HG03342 (cell line): Measurements from ENCODE around the gene CPA5.
"Not testable (repeated sequence)": the region's sequence is repeated elsewhere in the genome, so short reads cannot be mapped to it uniquely, and the experiment has no call there.

ENCODE experiments used
- ATAC-seq: cut with Tn5 transposase; IDR thresholded peaks from one replicate; pipeline ENCODE4 v1.9.1; 2021; ENCODE audit warnings: mild to moderate bottlenecking, moderate library complexity; ENCODE audit not compliant: unreplicated experiment

The CPA5 gene

DNA sequence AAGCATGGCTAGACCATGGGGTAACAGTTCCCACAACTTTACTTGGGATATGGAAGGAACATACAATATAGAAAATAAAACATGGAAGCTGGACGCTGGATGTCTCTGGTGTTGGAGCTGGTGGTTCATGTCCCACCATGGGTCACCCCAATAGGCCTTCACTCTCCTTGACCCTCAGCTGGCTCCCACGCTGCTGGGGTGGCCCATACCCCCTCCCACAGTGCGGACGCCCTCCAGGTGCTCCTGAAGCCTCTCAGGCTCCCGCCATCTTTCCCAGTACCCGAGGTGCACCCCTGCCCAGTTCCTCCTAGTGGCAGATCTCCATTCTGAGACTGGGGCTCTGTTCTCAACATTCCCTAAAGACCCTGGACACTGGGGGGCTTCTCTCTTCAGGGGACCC lies 29.9 kb downstream of the CPA5 start:
- no peak for ATAC-seq

DNA sequence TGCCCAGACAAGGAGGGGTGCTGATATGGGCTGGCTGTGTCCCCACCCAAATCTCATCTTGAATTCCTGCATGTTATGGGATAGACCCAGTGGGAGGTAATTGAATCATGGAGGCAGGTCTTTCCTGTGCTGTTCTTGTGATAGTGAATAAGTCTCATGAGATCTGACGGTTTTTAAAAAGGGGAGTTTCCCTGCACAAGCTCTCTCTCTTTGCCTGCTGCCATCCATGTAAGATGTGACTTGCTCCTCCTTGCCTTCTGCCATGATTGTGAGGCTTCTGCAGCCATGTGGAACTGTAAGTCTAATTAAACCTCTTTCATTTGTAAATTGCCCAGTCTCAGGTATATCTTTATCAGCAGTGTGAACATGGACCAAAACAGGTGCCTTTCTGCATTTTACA lies 31.8 kb downstream of the CPA5 start:
- ATAC-seq: not testable (repeated sequence)

DNA sequence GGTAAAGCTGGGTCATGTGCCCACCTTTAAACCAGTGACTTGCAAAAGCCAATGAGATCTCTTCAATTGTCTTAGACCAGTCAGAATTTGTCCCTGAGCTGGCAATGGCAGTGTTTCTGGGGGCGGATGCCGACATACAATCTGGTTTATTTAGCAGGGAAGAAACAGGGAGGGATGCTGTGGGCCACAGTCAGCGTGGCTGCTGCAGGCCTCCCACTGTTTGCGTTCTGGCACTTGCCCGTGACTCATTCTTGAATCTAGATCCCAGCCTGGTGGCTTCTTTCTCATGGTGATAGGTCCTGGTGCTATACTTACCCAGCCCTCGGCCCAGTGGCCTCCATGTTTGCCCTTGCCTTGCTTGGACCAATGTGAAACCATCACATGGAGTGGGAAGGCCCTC lies 32.6 kb downstream of the CPA5 start:
- no peak for ATAC-seq

- no peak for ATAC-seq
Measured at GRCh38 chr7:130379019-130379418, 34.4 kb downstream of the CPA5 start.

GRCh38 chr7:130379532-130379920 lies 34.9 kb downstream of the CPA5 start:
- ATAC-seq: no peak

GRCh38 chr7:130379921-130380860 lies 35.6 kb downstream of the CPA5 start, which contains the start of gene CPA1:
Gene CPA1 (plus strand): TSS chr7:130380494. CDS start chr7:130380521, 27 bp downstream.
- ATAC-seq: no peak

DNA sequence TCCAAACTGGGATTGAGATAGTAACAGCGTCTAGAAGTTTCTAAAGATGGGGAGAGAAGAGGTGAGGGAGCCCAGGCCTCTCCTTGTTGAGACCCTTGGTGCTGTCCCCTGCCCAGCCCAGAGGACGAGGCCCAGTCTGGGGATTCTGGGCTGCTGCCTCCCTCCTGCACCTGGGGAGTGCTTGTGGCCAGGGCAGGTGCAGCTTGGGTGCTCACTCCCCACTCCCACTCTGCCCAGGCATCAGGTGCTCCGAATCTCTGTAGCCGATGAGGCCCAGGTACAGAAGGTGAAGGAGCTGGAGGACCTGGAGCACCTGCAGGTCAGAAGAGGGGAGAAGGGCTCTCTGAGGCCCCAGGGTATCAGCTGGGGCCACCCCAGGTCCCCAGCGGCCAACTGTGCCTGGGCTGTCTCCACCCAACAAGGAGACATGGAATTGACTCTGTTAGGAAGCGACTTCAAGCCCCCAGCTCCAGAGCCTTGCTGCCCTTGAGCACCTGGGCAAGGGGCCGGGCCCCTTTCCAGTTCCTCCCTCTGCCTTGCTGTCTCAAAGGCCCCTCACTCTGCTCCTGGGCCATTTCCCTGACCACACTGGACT lies 36.3 kb downstream of the CPA5 start:
- no peak for ATAC-seq

GRCh38 chr7:130381468-130382312 lies 37.1 kb downstream of the CPA5 start:
- ATAC-seq: no peak

DNA sequence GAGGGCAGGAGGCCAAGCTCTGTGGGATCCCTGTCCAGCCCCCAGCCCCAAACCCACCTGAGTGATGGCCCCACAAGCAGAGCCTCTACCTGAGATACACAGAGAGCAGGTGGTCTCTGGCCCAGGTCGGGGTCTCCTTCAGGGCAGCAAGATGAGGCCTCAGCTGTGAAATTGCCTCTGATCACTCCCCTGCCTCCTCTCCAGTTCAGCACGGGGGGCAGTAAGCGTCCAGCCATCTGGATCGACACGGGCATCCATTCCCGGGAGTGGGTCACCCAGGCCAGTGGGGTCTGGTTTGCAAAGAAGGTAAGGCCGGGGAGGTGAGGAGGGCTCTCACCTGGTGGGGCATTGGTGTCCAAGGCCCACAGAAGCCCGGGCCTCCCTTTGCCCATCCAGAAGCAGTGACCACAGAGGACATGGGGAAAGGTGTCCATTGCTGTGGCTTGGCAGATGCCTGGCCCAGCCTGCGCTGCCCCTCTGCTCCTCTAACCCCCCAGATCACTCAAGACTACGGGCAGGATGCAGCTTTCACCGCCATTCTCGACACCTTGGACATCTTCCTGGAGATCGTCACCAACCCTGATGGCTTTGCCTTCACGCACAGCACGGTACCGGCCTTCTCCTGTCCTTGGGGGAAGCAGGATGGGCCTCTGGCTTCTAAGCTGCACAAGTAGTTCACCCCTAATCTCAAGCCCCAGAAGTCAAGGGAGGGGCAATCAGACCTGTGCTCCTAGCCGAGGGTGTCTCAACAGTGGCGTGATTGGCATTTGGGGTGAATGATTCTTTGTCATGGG lies 38.8 kb downstream of the CPA5 start:
- ATAC-seq: no peak

- no peak for ATAC-seq
Measured at GRCh38 chr7:130384371-130384801, 39.8 kb downstream of the CPA5 start.

DNA sequence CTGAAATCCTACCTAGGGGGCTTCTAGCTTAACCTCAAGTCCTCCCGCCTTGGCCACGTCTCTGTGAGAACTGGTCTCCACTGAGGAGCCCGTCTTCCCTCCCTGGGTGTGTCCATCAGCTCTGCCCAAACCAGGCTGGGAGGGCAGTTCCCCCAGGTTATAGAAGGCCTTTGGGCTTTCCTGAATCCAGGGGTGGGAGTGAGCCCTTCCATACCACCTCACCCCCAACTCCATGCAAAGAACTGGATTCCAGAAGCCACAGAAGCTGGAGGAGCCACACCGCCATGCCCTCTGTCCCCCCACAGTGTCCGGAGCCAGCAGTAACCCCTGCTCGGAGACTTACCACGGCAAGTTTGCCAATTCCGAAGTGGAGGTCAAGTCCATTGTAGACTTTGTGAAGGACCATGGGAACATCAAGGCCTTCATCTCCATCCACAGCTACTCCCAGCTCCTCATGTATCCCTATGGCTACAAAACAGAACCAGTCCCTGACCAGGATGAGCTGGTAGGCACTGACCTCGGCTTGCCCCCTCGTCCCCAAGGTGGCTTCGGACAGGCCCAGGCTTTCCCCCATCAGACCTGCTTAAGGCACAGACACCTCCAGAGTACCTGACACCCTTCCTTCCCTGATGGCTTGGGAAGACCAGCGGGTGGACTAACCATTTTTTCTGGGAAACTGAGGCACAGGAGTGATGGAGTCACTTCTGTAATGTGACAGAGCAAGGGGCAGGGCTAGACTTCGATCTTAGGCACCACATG lies 40.4 kb downstream of the CPA5 start:
- ATAC-seq: no peak

GRCh38 chr7:130385600-130386066 lies 41.0 kb downstream of the CPA5 start:
- no peak for ATAC-seq

DNA sequence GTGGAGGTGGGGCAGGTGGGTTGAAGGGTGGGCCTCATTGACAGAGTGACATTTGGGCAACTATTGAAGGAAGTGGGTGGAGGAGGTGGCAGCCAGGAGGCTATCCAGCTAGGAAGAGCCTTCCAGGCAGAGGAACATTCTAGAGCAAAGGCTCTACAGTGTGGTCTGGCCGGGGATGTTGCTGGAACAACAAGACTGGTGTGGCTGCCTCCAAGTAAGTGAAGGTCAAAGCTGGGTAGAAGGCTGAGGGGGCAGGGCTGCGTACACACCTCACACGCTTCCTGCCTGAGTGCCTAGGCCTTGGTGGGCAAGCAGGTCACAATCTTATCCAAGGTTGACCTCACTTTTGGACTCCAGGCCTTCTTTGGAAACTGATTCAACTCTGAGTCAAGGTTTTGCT lies 42.3 kb downstream of the CPA5 start:
- no peak for ATAC-seq

DNA sequence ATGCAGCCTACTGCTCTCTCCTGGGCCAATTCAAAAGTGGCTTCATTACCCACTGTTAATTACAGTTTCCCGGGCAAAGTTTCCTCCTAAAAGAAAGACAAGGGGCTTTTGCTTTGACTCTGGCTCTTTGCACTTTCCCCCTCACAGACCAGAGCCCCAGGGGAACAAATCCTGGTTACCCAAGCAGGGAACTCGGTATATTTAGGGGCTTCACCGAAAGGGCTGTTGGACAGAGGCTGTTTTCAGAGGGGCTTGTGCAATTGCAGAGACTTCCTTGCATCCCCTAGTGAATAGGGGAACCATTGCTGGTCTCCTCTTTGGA lies 42.7 kb downstream of the CPA5 start:
- no peak for ATAC-seq

DNA sequence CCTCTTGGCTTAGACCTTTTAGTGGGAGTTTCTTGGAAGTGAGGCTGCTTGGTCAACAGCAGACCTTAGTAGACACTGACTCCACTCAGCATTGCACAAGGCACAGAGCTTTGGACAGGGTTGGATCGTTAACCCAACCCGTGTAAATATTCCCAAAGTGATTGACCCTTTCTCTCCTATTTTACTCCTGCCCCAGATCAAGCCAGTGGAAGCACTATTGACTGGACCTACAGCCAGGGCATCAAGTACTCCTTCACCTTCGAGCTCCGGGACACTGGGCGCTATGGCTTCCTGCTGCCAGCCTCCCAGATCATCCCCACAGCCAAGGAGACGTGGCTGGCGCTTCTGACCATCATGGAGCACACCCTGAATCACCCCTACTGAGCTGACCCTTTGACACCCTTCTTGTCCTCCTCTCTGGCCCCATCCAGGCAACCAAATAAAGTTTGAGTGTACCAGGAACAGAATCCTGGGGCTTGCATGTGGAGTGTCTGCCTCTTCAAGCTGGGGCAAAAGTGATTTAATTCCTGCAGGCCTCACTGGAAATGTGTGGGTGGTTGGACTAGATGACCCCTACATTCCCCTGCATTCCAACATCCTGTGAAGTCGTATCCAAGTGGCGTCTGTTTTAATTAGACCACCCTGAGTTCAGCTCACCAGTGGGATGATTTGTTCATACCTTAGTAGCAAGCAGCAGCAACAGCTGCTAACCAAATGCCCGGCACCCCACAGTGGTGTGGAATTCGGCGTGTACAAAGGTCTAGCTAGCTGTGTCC lies 43.2 kb downstream of the CPA5 start:
- no peak for ATAC-seq

GRCh38 chr7:130388671-130389070 lies 44.1 kb downstream of the CPA5 start:
- ATAC-seq: no peak

GRCh38 chr7:130390486-130390885 lies 45.9 kb downstream of the CPA5 start:
- no peak for ATAC-seq

GRCh38 chr7:130393101-130393561 lies 48.5 kb downstream of the CPA5 start:
- ATAC-seq: no peak

GRCh38 chr7:130393841-130394411 lies 49.3 kb downstream of the CPA5 start:
- ATAC-seq: no peak
